Keratinocyte (primary cell): ENCODE data around the gene LRRC8C. TPM values are rescaled to one million over a fixed set of nuclear protein-coding genes. Genes with fewer than 3 reads are reported as not detected.

Experiments used
- DNase-seq: peaks from one replicate; pipeline ENCODE4 v3.0.0-alpha.2; 2011; ENCODE audit warnings: low read depth, missing footprints, low spot score
- FAIRE-seq: peaks from 2 replicates; lab custom pipeline; 2011; peaks lifted over from hg19 to GRCh38; lab: Jason Lieb, UNC
- H2AFZ ChIP-seq: 2 replicates; pipeline ENCODE4 v1.6.0; 2012; ENCODE audit warnings: low read length, control low read depth, inconsistent platforms; ENCODE audit not compliant: control insufficient read depth
- H3K27ac ChIP-seq: 2 replicates; pipeline ENCODE4 v1.5.1; 2011; ENCODE audit warnings: low read length; ENCODE audit not compliant: control insufficient read depth, insufficient read depth
- H3K27me3 ChIP-seq: 3 replicates; pipeline ENCODE4 v1.6.0; 2011; ENCODE audit warnings: low read length; ENCODE audit not compliant: control insufficient read depth, insufficient read depth; ENCODE audit errors: extremely low read depth
- H3K36me3 ChIP-seq, 2 experiments: 2 replicates in 1 of 2; 3 replicates in 1 of 2; pipeline ENCODE4 v1.5.1; 2011; ENCODE audit warnings: low read length in 2 of 2, mild to moderate bottlenecking in 1 of 2; ENCODE audit not compliant: control insufficient read depth in 2 of 2, insufficient read depth in 2 of 2; ENCODE audit errors: extremely low read depth in 1 of 2
- H3K4me1 ChIP-seq: 3 replicates; pipeline ENCODE4 v1.5.1; 2011; ENCODE audit warnings: low read length; ENCODE audit not compliant: control insufficient read depth, insufficient read depth; ENCODE audit errors: extremely low read depth
- H3K4me2 ChIP-seq: 3 replicates; pipeline ENCODE4 v1.6.0; 2011; ENCODE audit warnings: low read depth, low read length; ENCODE audit not compliant: control insufficient read depth, insufficient read depth; ENCODE audit errors: extremely low read depth
- H3K4me3 ChIP-seq, 3 experiments: fragments of 200-600 bp in 1 of 3; sonication (generic) in 1 of 3; 2 replicates in 2 of 3; 3 replicates in 1 of 3; pipeline ENCODE4 v1.5.1; 2011 to 2016; ENCODE audit warnings: low read length in 3 of 3, mild to moderate bottlenecking in 3 of 3, control low read depth in 2 of 3, inconsistent platforms in 1 of 3, low read depth in 1 of 3, mixed read lengths in 1 of 3, mixed run types in 1 of 3, moderate library complexity in 1 of 3; ENCODE audit not compliant: control insufficient read depth in 2 of 3, insufficient read depth in 2 of 3; ENCODE audit errors: extremely low read depth in 1 of 3
- H3K79me2 ChIP-seq: 2 replicates; pipeline ENCODE4 v1.6.0; 2012; ENCODE audit warnings: low read length; ENCODE audit not compliant: control insufficient read depth, insufficient read depth
- H3K9ac ChIP-seq: 3 replicates; pipeline ENCODE4 v1.6.0; 2011; ENCODE audit warnings: low read length; ENCODE audit not compliant: control insufficient read depth, insufficient read depth; ENCODE audit errors: extremely low read depth
- H3K9me1 ChIP-seq: 3 replicates; pipeline ENCODE4 v1.6.0; 2011; ENCODE audit warnings: low read length; ENCODE audit not compliant: control insufficient read depth, insufficient read depth; ENCODE audit errors: extremely low read depth
- H3K9me3 ChIP-seq: 2 replicates; pipeline ENCODE4 v1.5.1; 2012; ENCODE audit warnings: low read depth, low read length; ENCODE audit not compliant: control insufficient read depth
- H4K20me1 ChIP-seq: 3 replicates; pipeline ENCODE4 v1.6.0; 2011; ENCODE audit warnings: low read length; ENCODE audit not compliant: control insufficient read depth, insufficient read depth; ENCODE audit errors: extremely low read depth
- CTCF ChIP-seq, 3 experiments: IDR thresholded peaks in 1 of 3; conservative IDR thresholded peaks in 1 of 3; optimal IDR thresholded peaks in 1 of 3; 2 replicates in 2 of 3; 3 replicates in 1 of 3; pipeline versions ENCODE3 to v1.5.1; 2011; ENCODE audit warnings: low read length in 3 of 3, mild to moderate bottlenecking in 3 of 3, moderate library complexity in 2 of 3, control low read depth in 1 of 3, inconsistent platforms in 1 of 3; ENCODE audit not compliant: insufficient read depth in 2 of 3; ENCODE audit errors: extremely low read depth in 1 of 3
- EZH2 ChIP-seq: IDR thresholded peaks from one replicate; pipeline ENCODE4 v1.6.1; 2012; ENCODE audit warnings: inconsistent platforms, mild to moderate bottlenecking, low read length, moderate library complexity
- dilution Hi-C: fragments of 300-500 bp; cut with MboI; formaldehyde crosslinking; loops from one replicate; pipeline ENCODE4 v1.7.0; 2020; ENCODE audit warnings: low sequenced_read_pairs; ENCODE audit not compliant: extremely low pct_ligation_motif_present
- polyA plus RNA-seq, 5 experiments: library from polyadenylated mRNA; depleted of rRNA in 3 of 5; stranded (reverse) in 3 of 5; stranded (forward) in 1 of 5; unstranded in 1 of 5; fragments of >200 nt; gene quantifications; 1 replicate in 1 of 5; 2 replicates in 3 of 5; 3 replicates in 1 of 5; pipeline versions ENCODE4 v1.2.1 to v1.2.3, GENCODE V29; 2011 to 2012; ENCODE audit warnings: missing spikeins in 2 of 5, low read depth in 1 of 5, low replicate concordance in 1 of 5

LRRC8C gene
- polyA plus RNA-seq, 1 donor (not counting 4 experiments of a cell fraction or from before 2014, with no cell fraction given): 18.4 TPM

- peak overlapping the region; percentile 86 for H3K9ac ChIP-seq
- H3K79me2 ChIP-seq: peaks cover 67% of the 10 kb centered on the region
- dilution Hi-C loops: no loop called here
- no peaks in the 10 kb centered on the region for H3K36me3 ChIP-seq
- peak overlapping the region; percentile 84 for H3K27ac ChIP-seq
- H3K4me2 ChIP-seq: peak overlapping the region; percentile 87
- H3K9me1 ChIP-seq: no peaks in the 10 kb centered on the region
- H3K27me3 ChIP-seq: no peaks in the 10 kb centered on the region
- no peak overlapping the region for H2AFZ ChIP-seq
- peak overlapping the region in 2 of 3 experiments; percentile 94 to 97 for H3K4me3 ChIP-seq
- H3K4me1 ChIP-seq: peaks cover 36% of the 10 kb centered on the region
- TF ChIP-seq EZH2 (no peak), CTCF (optimal IDR thresholded peaks at IDR 0.05 in 1 of 3, IDR thresholded peaks at IDR 0.05 in 1 of 3, conservative IDR thresholded peaks at IDR 0.05 in 1 of 3; ENCODE audit: extremely low read depth in 1 of 3, insufficient read depth in 2 of 3, low read length in 3 of 3) (no peak)
- H3K9me3 ChIP-seq: no peaks in the 10 kb centered on the region
- H4K20me1 ChIP-seq: no peaks in the 10 kb centered on the region
- no peak for DNase-seq
- FAIRE-seq: peak; percentile 75
Measured at GRCh38 chr1:89635825-89636815, 3.2 kb downstream of the LRRC8C start.

- H3K79me2 ChIP-seq: peaks cover 79% of the 10 kb centered on the region
- peak overlapping the region; percentile 45 for H3K27ac ChIP-seq
- peaks cover 30% of the 10 kb centered on the region for H3K4me1 ChIP-seq
- H3K9ac ChIP-seq: no peak overlapping the region
- H3K4me2 ChIP-seq: peak overlapping the region; percentile 87
- no peak for TF ChIP-seq EZH2
- TF ChIP-seq CTCF (optimal IDR thresholded peaks at IDR 0.05 in 1 of 3, IDR thresholded peaks at IDR 0.05 in 1 of 3, conservative IDR thresholded peaks at IDR 0.05 in 1 of 3; ENCODE audit: extremely low read depth in 1 of 3, insufficient read depth in 2 of 3, low read length in 3 of 3): no peak
- FAIRE-seq (peak; percentile 52), DNase-seq (no peak)
- H3K9me3 ChIP-seq: no peaks in the 10 kb centered on the region
- H4K20me1 ChIP-seq: no peaks in the 10 kb centered on the region
- no peak overlapping the region for H2AFZ ChIP-seq
- peak overlapping the region in 1 of 3 experiments; percentile 19 for H3K4me3 ChIP-seq
- dilution Hi-C loops: no loop called here
- no peaks in the 10 kb centered on the region for H3K27me3 ChIP-seq
- H3K36me3 ChIP-seq: no peaks in the 10 kb centered on the region
- H3K9me1 ChIP-seq: no peaks in the 10 kb centered on the region
Measured at GRCh38 chr1:89637496-89637895, 4.6 kb downstream of the LRRC8C start.
